ENCODE data around the gene GFAP. TPM values are rescaled to one million over a fixed set of nuclear protein-coding genes. Genes with fewer than 3 reads are reported as not detected.

GFAP gene
- total and polyA plus RNA-seq, 2 donors (not counting 1 experiment from before 2014, with no cell fraction given): 0.31 to 1.3 TPM

GRCh38 chr17:44898768-44899073 lies 16.6 kb downstream of the GFAP start:
- no peaks in the 10 kb centered on the region for H4K20me1 ChIP-seq (ENCODE audit: control insufficient read depth, extremely low read depth, insufficient read depth, low read length)
- H3K36me3 ChIP-seq (ENCODE audit: control insufficient read depth, insufficient read depth, low read length): peaks cover 2% of the 10 kb centered on the region
- peak overlapping the region; percentile 97 for H3K4me2 ChIP-seq (ENCODE audit: extremely low read depth, insufficient read depth, low read length)
- H3K27ac ChIP-seq (ENCODE audit: insufficient read depth, low read length): peak overlapping the region; percentile 99
- H3K4me3 ChIP-seq (replicated peaks in 1 of 4; ENCODE audit: control extremely low read depth in 1 of 4, insufficient read depth in 1 of 4, low read depth in 3 of 4, low read length in 4 of 4): peak overlapping the region; percentile 52 to 99 (median 88)
- peak overlapping the region; percentile 99 for H3K9ac ChIP-seq (ENCODE audit: insufficient read depth, low read length)
- peaks cover 17% of the 10 kb centered on the region for H3K4me1 ChIP-seq (ENCODE audit: control insufficient read depth, extremely low read depth, insufficient read depth, low read length)
- TF ChIP-seq EZH2 (IDR thresholded peaks at IDR 0.05; ENCODE audit: low read length, missing control alignments) (no peak), CTCF (conservative IDR thresholded peaks at IDR 0.05 in 1 of 2, IDR thresholded peaks at IDR 0.05 in 1 of 2; ENCODE audit: low read depth in 1 of 2, low read length in 2 of 2) (no peak)
- peaks cover 33% of the 10 kb centered on the region for H3K79me2 ChIP-seq (ENCODE audit: control insufficient read depth, insufficient read depth, low read length)
- H3K27me3 ChIP-seq (ENCODE audit: control insufficient read depth, insufficient read depth, low read length): no peaks in the 10 kb centered on the region
- H2AFZ ChIP-seq (ENCODE audit: low read length): peak overlapping the region; percentile 50
- DNase-seq (ENCODE audit: low read depth in 2 of 2): peak in 1 of 2 donors; percentile 46
- no peaks in the 10 kb centered on the region for H3K9me3 ChIP-seq (ENCODE audit: control insufficient read depth, insufficient read depth, low read depth, low read length)

GRCh38 chr17:44894642-44895041 lies 20.7 kb downstream of the GFAP start:
- DNase-seq (ENCODE audit: low read depth in 2 of 2): no peak
- Histone ChIP-seq H2AFZ (ENCODE audit: low read length) (no peak overlapping the region), H3K9me3 (ENCODE audit: control insufficient read depth, insufficient read depth, low read depth, low read length) (no peaks in the 10 kb centered on the region), H3K27ac (ENCODE audit: insufficient read depth, low read length) (no peak overlapping the region), H3K4me2 (ENCODE audit: extremely low read depth, insufficient read depth, low read length) (no peak overlapping the region), H4K20me1 (ENCODE audit: control insufficient read depth, extremely low read depth, insufficient read depth, low read length) (no peaks in the 10 kb centered on the region), H3K79me2 (ENCODE audit: control insufficient read depth, insufficient read depth, low read length) (peaks cover 42% of the 10 kb centered on the region), H3K4me1 (ENCODE audit: control insufficient read depth, extremely low read depth, insufficient read depth, low read length) (no peaks in the 10 kb centered on the region), H3K36me3 (ENCODE audit: control insufficient read depth, insufficient read depth, low read length) (peaks cover 6% of the 10 kb centered on the region), H3K27me3 (ENCODE audit: control insufficient read depth, insufficient read depth, low read length) (no peaks in the 10 kb centered on the region), H3K4me3 (replicated peaks in 1 of 4; ENCODE audit: control extremely low read depth in 1 of 4, insufficient read depth in 1 of 4, low read depth in 3 of 4, low read length in 4 of 4) (no peak overlapping the region), H3K9ac (ENCODE audit: insufficient read depth, low read length) (no peak overlapping the region)
- TF ChIP-seq CTCF (conservative IDR thresholded peaks at IDR 0.05 in 1 of 2, IDR thresholded peaks at IDR 0.05 in 1 of 2; ENCODE audit: low read depth in 1 of 2, low read length in 2 of 2) (no peak), EZH2 (IDR thresholded peaks at IDR 0.05; ENCODE audit: low read length, missing control alignments) (no peak)

- Histone ChIP-seq H3K27me3 (ENCODE audit: control insufficient read depth, insufficient read depth, low read length) (no peaks in the 10 kb centered on the region), H3K27ac (ENCODE audit: insufficient read depth, low read length) (no peak overlapping the region), H3K9ac (ENCODE audit: insufficient read depth, low read length) (no peak overlapping the region), H3K36me3 (ENCODE audit: control insufficient read depth, insufficient read depth, low read length) (peaks cover 9% of the 10 kb centered on the region), H3K4me3 (replicated peaks in 1 of 4; ENCODE audit: control extremely low read depth in 1 of 4, insufficient read depth in 1 of 4, low read depth in 3 of 4, low read length in 4 of 4) (no peak overlapping the region), H3K79me2 (ENCODE audit: control insufficient read depth, insufficient read depth, low read length) (peaks cover 37% of the 10 kb centered on the region), H2AFZ (ENCODE audit: low read length) (no peak overlapping the region), H3K4me2 (ENCODE audit: extremely low read depth, insufficient read depth, low read length) (no peak overlapping the region), H3K4me1 (ENCODE audit: control insufficient read depth, extremely low read depth, insufficient read depth, low read length) (peaks cover 4% of the 10 kb centered on the region), H4K20me1 (ENCODE audit: control insufficient read depth, extremely low read depth, insufficient read depth, low read length) (no peaks in the 10 kb centered on the region), H3K9me3 (ENCODE audit: control insufficient read depth, insufficient read depth, low read depth, low read length) (no peaks in the 10 kb centered on the region)
- no peak for TF ChIP-seq CTCF (conservative IDR thresholded peaks at IDR 0.05 in 1 of 2, IDR thresholded peaks at IDR 0.05 in 1 of 2; ENCODE audit: low read depth in 1 of 2, low read length in 2 of 2)
- TF ChIP-seq EZH2 (IDR thresholded peaks at IDR 0.05; ENCODE audit: low read length, missing control alignments): no peak
- no peak for DNase-seq (ENCODE audit: low read depth in 2 of 2)
Observed at GRCh38 chr17:44892250-44892649, 23.1 kb downstream of the GFAP start.
